GM10266 (cell line): Measurements from ENCODE around the gene MYRF.

ENCODE experiments used
- DNase-seq: peaks from one replicate; pipeline ENCODE4 v3.0.0; 2012; ENCODE audit errors: extremely low spot score
- CTCF ChIP-seq: IDR thresholded peaks from 2 replicates; pipeline ENCODE4 v1.5.1; 2012; ENCODE audit warnings: mild to moderate bottlenecking, low read depth; ENCODE audit not compliant: control insufficient read depth, insufficient read depth; ENCODE audit errors: missing control alignments

Gene MYRF

DNA sequence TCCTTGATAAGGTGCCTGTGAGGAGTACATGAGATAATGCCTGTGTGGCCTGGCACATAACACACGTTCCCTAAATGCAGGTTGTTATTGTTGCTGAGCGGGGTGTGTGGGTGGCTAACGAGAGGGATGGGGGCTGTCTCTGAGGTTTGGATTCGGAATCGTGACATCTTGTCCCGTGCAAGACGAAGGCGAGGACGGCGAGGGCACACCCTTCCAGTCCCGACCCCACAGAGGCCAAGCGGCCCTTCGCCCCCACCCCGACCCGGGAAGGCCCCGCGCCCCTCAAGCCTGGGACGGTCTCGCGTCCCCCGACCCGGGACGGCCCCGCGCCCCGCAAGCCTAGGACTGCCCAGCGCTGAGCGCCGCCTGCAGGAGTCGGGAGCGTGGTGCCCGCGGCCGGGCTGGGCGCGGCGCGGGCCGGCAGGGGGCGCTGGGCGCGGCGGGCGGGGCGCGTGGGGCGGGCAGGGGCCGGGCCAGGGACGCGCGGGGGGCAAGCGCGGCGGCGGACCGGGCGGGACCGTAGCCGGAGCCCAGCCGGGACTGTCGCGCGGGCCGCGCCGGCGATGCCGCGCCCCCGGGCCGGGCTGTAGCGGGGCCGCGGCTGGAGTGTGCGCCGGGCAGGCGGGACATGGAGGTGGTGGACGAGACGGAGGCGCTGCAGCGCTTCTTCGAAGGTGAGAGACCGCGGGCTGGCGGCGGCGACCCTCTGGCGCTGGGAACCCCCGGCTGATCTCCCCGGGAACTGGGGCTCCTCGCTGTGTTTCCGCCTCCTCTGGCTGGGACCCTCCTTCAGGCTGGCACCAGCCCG is at the start of gene MYRF:
MYRF (plus strand) TSS at position 520 of the 808 bp plus-strand sequence; CDS start at position 629, 109 bp downstream.
- peak; percentile 93 for TF ChIP-seq CTCF
- peak; percentile 89 for DNase-seq

DNA sequence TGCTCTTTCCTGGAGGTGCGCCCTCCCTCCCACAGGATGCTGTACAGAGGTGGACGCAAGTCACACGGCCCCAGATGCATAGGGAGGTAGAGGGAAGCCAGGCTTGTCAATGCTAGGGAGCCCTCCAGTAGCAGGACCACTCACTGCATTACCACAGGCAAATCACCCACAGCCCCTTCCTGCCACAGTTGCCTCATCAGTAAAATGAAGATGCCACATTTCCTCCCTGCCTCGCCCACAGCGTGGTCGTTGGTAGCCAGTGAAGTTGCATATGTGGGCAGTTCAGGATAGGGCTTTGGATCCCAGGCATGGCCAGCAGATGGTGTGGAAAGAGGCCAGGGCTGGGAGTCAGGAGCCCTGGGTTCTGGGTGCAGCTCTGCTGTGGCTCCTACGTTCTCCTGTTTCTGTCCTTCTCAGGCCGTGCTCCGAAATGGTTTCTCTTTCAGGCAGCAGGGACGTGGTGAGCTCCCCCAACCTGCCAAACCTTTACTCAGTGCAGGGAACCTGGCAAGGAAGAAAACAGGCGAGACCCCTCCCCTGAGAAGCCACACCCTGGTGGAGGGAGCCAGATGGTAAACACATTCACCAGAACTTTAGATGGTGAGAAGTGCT is 49.6 kb upstream of the MYRF start:
- DNase-seq = no peak
- TF ChIP-seq CTCF = no peak

- no peak for DNase-seq
- no peak for TF ChIP-seq CTCF
These were observed 47.6 kb upstream of the MYRF start for GRCh38 chr11:61704838-61705237.

- no peak for DNase-seq
- no peak for TF ChIP-seq CTCF
These were observed 45.7 kb upstream of the MYRF start for GRCh38 chr11:61706452-61707400.

- no peak for TF ChIP-seq CTCF
- DNase-seq = no peak
These were observed 44.9 kb upstream of the MYRF start for GRCh38 chr11:61707574-61707973.

- no peak for TF ChIP-seq CTCF
- DNase-seq = no peak
These were observed 43.3 kb upstream of the MYRF start for GRCh38 chr11:61709110-61709509.
